HCT116 (cell line): ENCODE data around the gene C3orf20. TPM values are rescaled to one million over a fixed set of nuclear protein-coding genes. Genes with fewer than 3 reads are reported as not detected.

Source experiments
- ATAC-seq: fragments of 200-7000 bp; cut with Tn5 transposase; 2 replicates; pipeline ENCODE4 v1.9.1; 2020; ENCODE audit warnings: mild to moderate bottlenecking, moderate library complexity
- BruUV-seq: library from RNA; stranded (reverse); fragments of 400-500 nt; replicated peaks from 2 replicates; lab custom pipeline; 2021; lab: Mats Ljungman, UMichigan
- CTCF ChIA-PET: fragments of 300-600 bp; sonication (Branson Sonifier 250); formaldehyde crosslinking; loops from one replicate; lab custom pipeline; 2021; ENCODE audit warnings: antibody characterized with exemption; lab: Charles Lee
- POLR2A ChIA-PET: fragments of 300-600, 350-600 bp; sonication (Branson Sonifier 250); formaldehyde crosslinking; loops from one replicate; lab custom pipeline; 2021; ENCODE audit warnings: antibody characterized with exemption; lab: Charles Lee
- RAD21 ChIA-PET, 2 experiments: fragments of 300-600 bp; sonication (Branson Sonifier 250); formaldehyde crosslinking; loops; one replicate each; lab custom pipeline; 2023; ENCODE audit warnings: low total read pairs in 2 of 2; ENCODE audit not compliant: uncharacterized antibody in 2 of 2, unreplicated experiment in 2 of 2, low non-redundant PET in 1 of 2; lab: Charles Lee
- DNase-seq: peaks from one replicate; pipeline ENCODE4 v3.0.0-alpha.2; 2010; ENCODE audit warnings: low read depth, low spot score
- H2AFZ ChIP-seq: fragments of 200-600 bp; shearing (Covaris generic), sonication (generic); 2 replicates; pipeline ENCODE4 v1.6.1; 2017; ENCODE audit warnings: low read depth, mixed run types, mixed read lengths, antibody characterized with exemption, low read length; ENCODE audit not compliant: poor library complexity, severe bottlenecking
- H3K27ac ChIP-seq: 2 replicates; pipeline ENCODE4 v1.5.1; 2012; ENCODE audit warnings: low read depth, low read length
- H3K27me3 ChIP-seq: fragments of 200-600 bp; sonication (generic); 2 replicates; pipeline ENCODE4 v1.6.1; 2016; ENCODE audit warnings: mixed run types, low read length, mixed read lengths; ENCODE audit not compliant: insufficient read depth
- H3K36me3 ChIP-seq, 2 experiments: fragments of 200-500 bp in 1 of 2; fragments of 200-600 bp in 1 of 2; sonication (Bioruptor generic) in 1 of 2; sonication (generic) in 1 of 2; 2 replicates each; pipeline versions ENCODE4 v1.5.1 to v1.6.1; 2014 to 2016; ENCODE audit warnings: low read length in 2 of 2, inconsistent platforms in 1 of 2, mixed read lengths in 1 of 2, mixed run types in 1 of 2; ENCODE audit not compliant: insufficient read depth in 2 of 2, control insufficient read depth in 1 of 2
- H3K4me1 ChIP-seq, 2 experiments: fragments of 200-600 bp in 1 of 2; sonication (generic) in 1 of 2; 2 replicates each; pipeline versions ENCODE4 v1.5.1 to v1.6.1; 2012 to 2017; ENCODE audit warnings: low read length in 2 of 2, inconsistent platforms in 1 of 2, mild to moderate bottlenecking in 1 of 2, mixed read lengths in 1 of 2, mixed run types in 1 of 2, moderate library complexity in 1 of 2; ENCODE audit not compliant: insufficient read depth in 2 of 2, control insufficient read depth in 1 of 2
- H3K4me2 ChIP-seq: fragments of 200-600 bp; sonication (generic); 2 replicates; pipeline ENCODE4 v1.6.1; 2017; ENCODE audit warnings: mixed run types, low read length, mixed read lengths
- H3K4me3 ChIP-seq, 2 experiments: fragments of 200-600 bp in 1 of 2; sonication (generic) in 1 of 2; replicated peaks in 1 of 2; 2 replicates each; pipeline ENCODE4 v1.5.1; 2011 to 2016; ENCODE audit warnings: low read length in 2 of 2, control low read depth in 1 of 2, low read depth in 1 of 2, mild to moderate bottlenecking in 1 of 2, mixed read lengths in 1 of 2, mixed run types in 1 of 2
- H3K79me2 ChIP-seq: fragments of 200-600 bp; sonication (generic); 2 replicates; pipeline ENCODE4 v1.6.1; 2017; ENCODE audit warnings: mild to moderate bottlenecking, mixed run types, low read length, moderate library complexity, mixed read lengths; ENCODE audit not compliant: insufficient read depth
- H3K9ac ChIP-seq: fragments of 200-600 bp; sonication (generic); 2 replicates; pipeline ENCODE4 v1.6.1; 2016; ENCODE audit warnings: low read length, mixed read lengths
- H3K9me2 ChIP-seq: fragments of 200-600 bp; sonication (generic), shearing (Covaris generic); 2 replicates; pipeline ENCODE4 v1.6.1; 2017; ENCODE audit warnings: mixed run types, mild to moderate bottlenecking, moderate library complexity; ENCODE audit not compliant: insufficient read depth
- H3K9me3 ChIP-seq, 2 experiments: fragments of 200-500 bp in 1 of 2; fragments of 200-600 bp in 1 of 2; sonication (Bioruptor generic) in 1 of 2; sonication (generic) in 1 of 2; 2 replicates each; pipeline ENCODE4 v1.6.1; 2014 to 2017; ENCODE audit warnings: low read length in 2 of 2, mixed read lengths in 2 of 2, inconsistent platforms in 1 of 2, low read depth in 1 of 2, mild to moderate bottlenecking in 1 of 2, mixed run types in 1 of 2, moderate library complexity in 1 of 2; ENCODE audit not compliant: control insufficient read depth in 1 of 2, insufficient read depth in 1 of 2
- H4K20me1 ChIP-seq: fragments of 200-600 bp; sonication (generic), shearing (Covaris generic); 2 replicates; pipeline ENCODE4 v1.6.1; 2017; ENCODE audit warnings: mixed run types, mild to moderate bottlenecking, moderate library complexity; ENCODE audit not compliant: insufficient read depth
- ATF3 ChIP-seq: IDR thresholded peaks from 2 replicates; pipeline ENCODE4 v1.6.1; 2012
- CTCF ChIP-seq, 3 experiments: fragments of 200-600 bp in 1 of 3; sonication (generic) in 1 of 3; IDR thresholded peaks in 2 of 3; conservative IDR thresholded peaks in 1 of 3; 2 replicates each; pipeline ENCODE4 v1.5.1; 2012 to 2017; ENCODE audit warnings: low read depth in 2 of 3, low read length in 2 of 3, antibody characterized with exemption in 1 of 3, borderline replicate concordance in 1 of 3, control low read depth in 1 of 3, mild to moderate bottlenecking in 1 of 3, mixed read lengths in 1 of 3, mixed run types in 1 of 3, moderate library complexity in 1 of 3; ENCODE audit not compliant: insufficient read depth in 1 of 3
- EGR1 ChIP-seq: IDR thresholded peaks from 2 replicates; pipeline ENCODE4 v1.6.1; 2012; ENCODE audit warnings: low read depth
- ELF1 ChIP-seq: IDR thresholded peaks from 2 replicates; pipeline ENCODE4 v1.6.1; 2012; ENCODE audit warnings: low read depth, borderline replicate concordance
- EZH2phosphoT487 ChIP-seq: fragments of 200-600 bp; IDR thresholded peaks from 2 replicates; pipeline ENCODE4 v1.6.1; 2018; ENCODE audit warnings: antibody characterized with exemption, borderline replicate concordance
- POLR2A ChIP-seq: IDR thresholded peaks from 2 replicates; pipeline ENCODE4 v1.7.0; 2011; ENCODE audit warnings: borderline replicate concordance; ENCODE audit not compliant: insufficient read depth, insufficient read length; ENCODE audit errors: extremely low read depth
- POLR2AphosphoS5 ChIP-seq: IDR thresholded peaks from 2 replicates; pipeline ENCODE4 v1.6.1; 2011; ENCODE audit warnings: mild to moderate bottlenecking, low read depth, low read length, moderate library complexity
- RAD21 ChIP-seq: IDR thresholded peaks from 2 replicates; pipeline ENCODE4 v1.6.1; 2012; ENCODE audit warnings: low read depth, mild to moderate bottlenecking
- REST ChIP-seq: IDR thresholded peaks from 2 replicates; pipeline ENCODE4 v1.6.1; 2012; ENCODE audit warnings: low read depth
- SRF ChIP-seq: IDR thresholded peaks from 2 replicates; pipeline ENCODE4 v1.6.1; 2012; ENCODE audit warnings: low read depth
- TCF7L2 ChIP-seq: IDR thresholded peaks from 2 replicates; pipeline ENCODE4 v1.7.0; 2011; ENCODE audit warnings: borderline replicate concordance, inconsistent platforms; ENCODE audit not compliant: insufficient read depth, insufficient read length; ENCODE audit errors: extremely low read depth
- YY1 ChIP-seq: IDR thresholded peaks from 2 replicates; pipeline ENCODE4 v1.6.1; 2011; ENCODE audit warnings: low read length, low read depth, moderate library complexity, mild to moderate bottlenecking; ENCODE audit not compliant: insufficient replicate concordance; ENCODE audit errors: extremely low read depth
- ZBTB33 ChIP-seq: IDR thresholded peaks from 2 replicates; pipeline ENCODE4 v1.6.1; 2011; ENCODE audit warnings: mild to moderate bottlenecking, low read length, moderate library complexity; ENCODE audit not compliant: insufficient replicate concordance; ENCODE audit errors: extremely low read depth
- intact Hi-C: fragments of 100-400 bp; cut with micrococcal nuclease; formaldehyde crosslinking; loops from 2 replicates; pipeline ENCODE4 v1.10.0; 2022
- total RNA-seq: library from RNA; stranded (reverse); gene quantifications from one replicate; pipeline ENCODE4 v1.2.1, GENCODE V29; 2021; ENCODE audit not compliant: unreplicated experiment

C3orf20 gene
- total RNA-seq, 1 experiment from 2014 or later, result 0.20 TPM

- no peak overlapping the region for H2AFZ ChIP-seq
- no peak overlapping the region for H3K4me3 ChIP-seq
- no peak overlapping the region for H3K4me2 ChIP-seq
- H3K27ac ChIP-seq, result no peak overlapping the region
- H3K36me3 ChIP-seq, result no peaks in the 10 kb centered on the region
- no peaks in the 10 kb centered on the region for H3K27me3 ChIP-seq
- ChIA-PET CTCF (no interaction called here), RAD21 (no interaction called here), POLR2A (no interaction called here)
- intact Hi-C loops, result no loop called here
- H3K9me2 ChIP-seq, result no peaks in the 10 kb centered on the region
- no TSS peak for BruUV-seq
- no peak overlapping the region for H3K9ac ChIP-seq
- ATAC-seq, result no peak
- no peaks in the 10 kb centered on the region for H3K4me1 ChIP-seq
- H4K20me1 ChIP-seq, result no peaks in the 10 kb centered on the region
- DNase-seq, result no peak
- H3K9me3 ChIP-seq, result no peaks in the 10 kb centered on the region
- H3K79me2 ChIP-seq, result no peaks in the 10 kb centered on the region
- TF ChIP-seq POLR2AphosphoS5 (no peak), RAD21 (no peak), EGR1 (no peak), ATF3 (no peak), SRF (no peak), POLR2A (no peak), CTCF (IDR thresholded peaks at IDR 0.05 in 2 of 3, conservative IDR thresholded peaks at IDR 0.05 in 1 of 3; ENCODE audit: borderline replicate concordance in 1 of 3, insufficient read depth in 1 of 3, low read depth in 2 of 3, low read length in 2 of 3) (no peak), EZH2phosphoT487 (no peak), ELF1 (no peak), TCF7L2 (no peak), REST (no peak), YY1 (no peak), ZBTB33 (no peak)
Measured at GRCh38 chr3:14725564-14726440, 50.9 kb downstream of the C3orf20 start.
